GM23338 (cell line): ENCODE measurements around the gene MYLK4. TPM values are rescaled to one million over a fixed set of nuclear protein-coding genes. Genes with fewer than 3 reads are reported as not detected.

Experiments used
- ATAC-seq: fragments of 200-7000 bp; cut with Tn5 transposase; 3 replicates; pipeline ENCODE4 v1.9.1; 2020
- DNase-seq: peaks from one replicate; pipeline ENCODE4 v3.0.0-alpha.2; 2015; ENCODE audit warnings: low spot score
- H2AFZ ChIP-seq: fragments of 200-600 bp; sonication (generic); 2 replicates; pipeline ENCODE4 v1.8.0; 2016; ENCODE audit warnings: antibody characterized with exemption, mild to moderate bottlenecking, moderate library complexity
- H3F3A ChIP-seq: fragments of 200-600 bp; sonication (generic); replicated peaks from 2 replicates; pipeline ENCODE4 v1.8.0; 2017; ENCODE audit warnings: antibody characterized with exemption, mixed run types, low read depth
- H3K27ac ChIP-seq: fragments of 200-600 bp; sonication (generic); 2 replicates; pipeline ENCODE4 v1.6.1; 2016; ENCODE audit warnings: low read depth
- H3K27me3 ChIP-seq: fragments of 200-600 bp; sonication (generic); 2 replicates; pipeline ENCODE4 v1.8.0; 2016; ENCODE audit warnings: mild to moderate bottlenecking, mixed run types, moderate library complexity; ENCODE audit not compliant: insufficient read depth
- H3K36me3 ChIP-seq: fragments of 200-600 bp; sonication (generic); 2 replicates; pipeline ENCODE4 v1.8.0; 2016; ENCODE audit warnings: mild to moderate bottlenecking; ENCODE audit not compliant: insufficient read depth
- H3K4me1 ChIP-seq: fragments of 200-600 bp; sonication (generic); 2 replicates; pipeline ENCODE4 v1.8.0; 2016; ENCODE audit warnings: mild to moderate bottlenecking, moderate library complexity; ENCODE audit not compliant: insufficient read depth
- H3K4me2 ChIP-seq: fragments of 200-600 bp; sonication (generic); 2 replicates; pipeline ENCODE4 v1.7.1; 2017; ENCODE audit warnings: mixed run types
- H3K4me3 ChIP-seq: fragments of 200-600 bp; sonication (generic); 2 replicates; pipeline ENCODE4 v1.6.1; 2016; ENCODE audit warnings: mixed run types
- H3K79me2 ChIP-seq: fragments of 200-600 bp; sonication (generic); replicated peaks from 2 replicates; pipeline ENCODE4 v1.8.0; 2017; ENCODE audit warnings: mild to moderate bottlenecking; ENCODE audit not compliant: insufficient read depth
- H3K9me2 ChIP-seq: fragments of 200-600 bp; sonication (generic); 2 replicates; pipeline ENCODE4 v1.8.0; 2017; ENCODE audit not compliant: insufficient read depth
- H4K20me1 ChIP-seq: fragments of 200-600 bp; sonication (generic); replicated peaks from 2 replicates; pipeline ENCODE4 v1.8.0; 2017; ENCODE audit warnings: mild to moderate bottlenecking; ENCODE audit not compliant: insufficient read depth
- H3K27ac Mint-ChIP-seq: 2 replicates; pipeline ENCODE4 v1.8.0; 2020; ENCODE audit warnings: inconsistent platforms, mild to moderate bottlenecking, moderate library complexity, mixed read lengths
- H3K27me3 Mint-ChIP-seq: 3 replicates; pipeline ENCODE4 v1.8.0; 2022; ENCODE audit warnings: low read depth, mild to moderate bottlenecking, moderate library complexity, mixed read lengths, inconsistent platforms; ENCODE audit not compliant: insufficient read depth, poor library complexity
- H3K36me3 Mint-ChIP-seq: 3 replicates; pipeline ENCODE4 v1.8.0; 2021; ENCODE audit warnings: low read depth, mild to moderate bottlenecking, inconsistent platforms, moderate library complexity, mixed read lengths
- H3K4me1 Mint-ChIP-seq: 3 replicates; pipeline ENCODE4 v1.8.0; 2020; ENCODE audit warnings: mild to moderate bottlenecking, inconsistent platforms, mixed read lengths
- H3K4me3 Mint-ChIP-seq: 3 replicates; pipeline ENCODE4 v1.8.0; 2021; ENCODE audit warnings: moderate library complexity, mild to moderate bottlenecking, inconsistent platforms, mixed read lengths
- H3K9me3 Mint-ChIP-seq: 3 replicates; pipeline ENCODE4 v1.8.0; 2020; ENCODE audit warnings: moderate library complexity, mild to moderate bottlenecking, inconsistent platforms, mixed read lengths
- CREB1 ChIP-seq: fragments of 250-450 bp; sonication (Bioruptor Pico); IDR thresholded peaks from 2 replicates; pipeline ENCODE4 v1.5.0; 2020; ENCODE audit warnings: low read depth, mild to moderate bottlenecking, moderate library complexity
- CTCF ChIP-seq, 2 experiments: fragments of 200-600 bp in 1 of 2; sonication (generic) in 1 of 2; conservative IDR thresholded peaks; 2 replicates each; pipeline versions ENCODE4 v1.5.1 to v1.6.1; 2016 to 2017; ENCODE audit warnings: antibody characterized with exemption in 2 of 2, low read depth in 2 of 2, mild to moderate bottlenecking in 2 of 2, moderate library complexity in 1 of 2
- ETS1 ChIP-seq: IDR thresholded peaks from 2 replicates; pipeline ENCODE4 v1.6.1; 2016; ENCODE audit warnings: antibody characterized with exemption
- EZH2 ChIP-seq: fragments of 200-600 bp; sonication (generic); IDR thresholded peaks from one replicate; pipeline ENCODE4 v1.8.0; 2017; ENCODE audit warnings: antibody characterized with exemption, mild to moderate bottlenecking, low read depth; ENCODE audit not compliant: unreplicated experiment
- EZH2phosphoT487 ChIP-seq: fragments of 200-600 bp; sonication (generic); IDR thresholded peaks from one replicate; pipeline ENCODE4 v1.8.1; 2018; ENCODE audit warnings: antibody characterized with exemption; ENCODE audit not compliant: unreplicated experiment
- JUNB ChIP-seq: IDR thresholded peaks from one replicate; pipeline ENCODE4 v1.6.1; 2016; ENCODE audit warnings: antibody characterized with exemption; ENCODE audit not compliant: unreplicated experiment
- NANOG ChIP-seq: IDR thresholded peaks from 2 replicates; pipeline ENCODE4 v1.6.1; 2016; ENCODE audit warnings: antibody characterized with exemption, borderline replicate concordance
- POLR2AphosphoS5 ChIP-seq: IDR thresholded peaks from 2 replicates; pipeline ENCODE4 v1.6.1; 2016; ENCODE audit warnings: antibody characterized with exemption, low read depth
- REST ChIP-seq: IDR thresholded peaks from one replicate; pipeline ENCODE4 v1.6.1; 2018; ENCODE audit warnings: antibody characterized with exemption; ENCODE audit not compliant: unreplicated experiment
- ZNF114 ChIP-seq: fragments of 250-450 bp; sonication (Bioruptor Pico); IDR thresholded peaks from 2 replicates; pipeline ENCODE4 v1.5.0; 2020; ENCODE audit warnings: mild to moderate bottlenecking, moderate library complexity
- ZNF331 ChIP-seq: fragments of 250-450 bp; sonication (Bioruptor Pico); IDR thresholded peaks from 2 replicates; pipeline ENCODE4 v1.5.0; 2020; ENCODE audit warnings: low read depth, mild to moderate bottlenecking, moderate library complexity
- polyA plus RNA-seq: library from polyadenylated mRNA; unstranded; fragments of >200 nt; fragmentation: Nextera tagmentation; extraction: Ambion mirVana; gene quantifications from 2 replicates; pipeline ENCODE4 v1.2.1, GENCODE V29; 2016
- total RNA-seq: library from RNA; depleted of rRNA; stranded (reverse); fragments of >200 nt; shearing (Covaris generic); gene quantifications from 2 replicates; pipeline ENCODE4 v1.2.3, GENCODE V29; 2014

The MYLK4 gene
- total and polyA plus RNA-seq, 2 experiments from 2014 or later: 0.03 to 0.17 TPM

DNA sequence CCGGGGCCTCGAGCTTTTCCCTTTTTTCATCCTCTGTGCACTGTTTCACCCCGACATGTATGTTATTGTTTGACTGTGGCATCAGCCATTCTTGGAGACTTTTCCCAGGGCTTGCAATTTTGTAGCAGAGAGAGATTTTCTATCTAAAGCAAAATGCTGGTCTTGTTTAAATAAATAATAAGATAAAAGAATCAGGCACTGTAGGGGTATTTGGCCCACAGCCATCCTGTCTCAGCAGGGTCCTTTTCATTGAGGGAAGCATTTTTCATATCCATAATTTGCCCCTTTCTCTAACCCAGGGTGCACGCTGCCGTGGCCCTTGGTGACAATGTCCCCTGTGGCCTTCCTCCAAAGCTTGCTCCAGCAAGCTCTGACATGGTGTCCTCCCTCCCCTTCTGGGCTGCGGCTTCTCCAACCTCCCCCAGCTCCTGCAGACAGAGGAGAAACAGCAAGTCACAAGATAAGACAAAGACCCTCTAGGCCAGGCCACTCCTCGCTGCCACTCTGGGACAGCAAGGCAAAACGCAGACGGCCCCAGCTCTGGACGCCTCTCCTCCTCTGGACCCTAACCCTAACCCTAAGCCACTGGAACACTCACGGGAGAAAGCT, 117.6 kb downstream of the MYLK4 start (continued):
- TF ChIP-seq CTCF (conservative IDR thresholded peaks at IDR 0.05; ENCODE audit: low read depth in 2 of 2): no peak
- no peak for TF ChIP-seq ZNF331 (CRISPR knock-in tag)
- no peak for TF ChIP-seq CREB1 (CRISPR knock-in tag)
- TF ChIP-seq REST: no peak
- no peak for TF ChIP-seq EZH2
- no peak for TF ChIP-seq ZNF114
- no peak for TF ChIP-seq ETS1
- no peak for TF ChIP-seq NANOG

- Histone ChIP-seq H3K4me2 (no peak overlapping the region), H3K4me1 (peaks cover 11% of the 10 kb centered on the region), H3F3A (0 out of 2 replicates have a peak, but pooled peaks cover 6% of the 10 kb centered on the region), H3K27ac (no peak overlapping the region), H3K36me3 (no peaks in the 10 kb centered on the region), H3K9me2 (peaks cover 10% of the 10 kb centered on the region), H3K79me2 (no peaks in the 10 kb centered on the region), H4K20me1 (no peaks in the 10 kb centered on the region), H3K27me3 (peaks cover 15% of the 10 kb centered on the region), H2AFZ (no peak overlapping the region), H3K4me3 (no peak overlapping the region)
- Mint-ChIP-seq H3K27me3 (peaks cover 16% of the 10 kb centered on the region), H3K4me1 (peaks cover 20% of the 10 kb centered on the region), H3K36me3 (peaks cover 3% of the 10 kb centered on the region; the same call in 1 of the 3 replicates), H3K9me3 (no peaks in the 10 kb centered on the region), H3K4me3 (no peak overlapping the region), H3K27ac (no peak overlapping the region)
- DNase-seq: no peak
- no peak for ATAC-seq
- TF ChIP-seq CTCF (conservative IDR thresholded peaks at IDR 0.05; ENCODE audit: low read depth in 2 of 2): no peak
- TF ChIP-seq NANOG: no peak
- no peak for TF ChIP-seq ZNF114
- TF ChIP-seq ETS1: no peak
- TF ChIP-seq POLR2AphosphoS5: no peak
- TF ChIP-seq JUNB: no peak
- TF ChIP-seq EZH2phosphoT487: no peak
- no peak for TF ChIP-seq REST
- TF ChIP-seq ZNF331 (CRISPR knock-in tag): no peak
- TF ChIP-seq EZH2: no peak
These were observed 118.4 kb downstream of the MYLK4 start for GRCh38 chr6:2632368-2632767.
